HG03103 (cell line): Measurements from ENCODE around the gene STN1.

Experiments used
- ATAC-seq: cut with Tn5 transposase; IDR thresholded peaks from one replicate; pipeline ENCODE4 v1.9.1; 2021; ENCODE audit warnings: low read depth; ENCODE audit not compliant: unreplicated experiment

Gene STN1

GRCh38 chr10:103930449-103930848, 12.5 kb upstream of the STN1 start:
- ATAC-seq: no peak

- ATAC-seq: no peak
Measured at GRCh38 chr10:103929381-103929921, 11.5 kb upstream of the STN1 start.

GRCh38 chr10:103928784-103929183, 10.8 kb upstream of the STN1 start:
- no peak for ATAC-seq

- ATAC-seq: no peak
Measured at GRCh38 chr10:103926722-103927319, 8.8 kb upstream of the STN1 start.

- no peak for ATAC-seq
Measured at GRCh38 chr10:103925591-103925990, 7.6 kb upstream of the STN1 start.

GRCh38 chr10:103923502-103923901, 5.5 kb upstream of the STN1 start:
- no peak for ATAC-seq

GRCh38 chr10:103922659-103923058, 4.7 kb upstream of the STN1 start:
- ATAC-seq: no peak

GRCh38 chr10:103921750-103922195, 3.8 kb upstream of the STN1 start:
- ATAC-seq: no peak

GRCh38 chr10:103921248-103921647, 3.3 kb upstream of the STN1 start:
- no peak for ATAC-seq

- ATAC-seq: no peak
Measured at GRCh38 chr10:103919648-103920025, 1.7 kb upstream of the STN1 start.

- peak; percentile 13 for ATAC-seq
Measured at GRCh38 chr10:103917302-103918052, 507 bp downstream of the STN1 start.

- ATAC-seq: no peak
Measured at GRCh38 chr10:103916876-103917275, 1.1 kb downstream of the STN1 start.

GRCh38 chr10:103916254-103916653, 1.7 kb downstream of the STN1 start:
- ATAC-seq: no peak

- ATAC-seq: no peak
Measured at GRCh38 chr10:103915796-103916195, 2.2 kb downstream of the STN1 start.

- no peak for ATAC-seq
Measured at GRCh38 chr10:103912759-103913158, 5.2 kb downstream of the STN1 start.

GRCh38 chr10:103911021-103911459, 6.9 kb downstream of the STN1 start:
- no peak for ATAC-seq

GRCh38 chr10:103910442-103911012, 7.5 kb downstream of the STN1 start:
- ATAC-seq: no peak

GRCh38 chr10:103905441-103905840, 12.5 kb downstream of the STN1 start:
- ATAC-seq: no peak

GRCh38 chr10:103901299-103901698, 16.7 kb downstream of the STN1 start:
- ATAC-seq: no peak

- ATAC-seq: no peak
Measured at GRCh38 chr10:103899312-103899711, 18.7 kb downstream of the STN1 start.

- ATAC-seq: no peak
Measured at GRCh38 chr10:103897241-103897774, 20.7 kb downstream of the STN1 start.
